H9 (cell line): Measurements from ENCODE around the gene SELENOF. TPM values are rescaled to one million over a fixed set of nuclear protein-coding genes. Genes with fewer than 3 reads are reported as not detected.
"Not testable (repeated sequence)": the region's sequence is repeated elsewhere in the genome, so short reads cannot be mapped to it uniquely, and the experiment has no call there.

Source experiments
- DNase-seq: peaks from one replicate; pipeline ENCODE4 v3.0.0-alpha.2; 2017
- H2AFZ ChIP-seq: one replicate; pipeline ENCODE4 v1.6.1; 2013; ENCODE audit warnings: mild to moderate bottlenecking, low read length, control low read depth, moderate library complexity
- H2AK5ac ChIP-seq: 2 replicates; pipeline ENCODE4 v1.6.1; 2013; ENCODE audit warnings: low read length, control low read depth, mixed read lengths; ENCODE audit not compliant: insufficient read length
- H2BK120ac ChIP-seq: one replicate; pipeline ENCODE4 v1.6.1; 2013; ENCODE audit warnings: low read depth, mild to moderate bottlenecking, low read length, control low read depth, inconsistent platforms; ENCODE audit not compliant: poor library complexity, severe bottlenecking
- H2BK12ac ChIP-seq: 2 replicates; pipeline ENCODE4 v1.6.1; 2013; ENCODE audit warnings: low read length, control low read depth, mixed read lengths, low read depth; ENCODE audit not compliant: insufficient read length
- H2BK15ac ChIP-seq: 2 replicates; pipeline ENCODE4 v1.6.1; 2013; ENCODE audit warnings: low read depth, low read length, control low read depth
- H2BK20ac ChIP-seq: one replicate; pipeline ENCODE4 v1.6.1; 2013; ENCODE audit warnings: low read depth, mild to moderate bottlenecking, low read length, control low read depth, inconsistent platforms; ENCODE audit not compliant: poor library complexity, severe bottlenecking
- H2BK5ac ChIP-seq: 2 replicates; pipeline ENCODE4 v1.6.1; 2013; ENCODE audit warnings: low read length, control low read depth, mixed read lengths; ENCODE audit not compliant: insufficient read length
- H3K14ac ChIP-seq: 2 replicates; pipeline ENCODE4 v1.6.1; 2013; ENCODE audit warnings: low read length, control low read depth; ENCODE audit not compliant: insufficient read depth
- H3K18ac ChIP-seq: 2 replicates; pipeline ENCODE4 v1.6.1; 2013; ENCODE audit warnings: low read depth, mild to moderate bottlenecking, mixed read lengths, low read length, control low read depth; ENCODE audit not compliant: insufficient read length
- H3K23ac ChIP-seq: 2 replicates; pipeline ENCODE4 v1.6.1; 2013; ENCODE audit warnings: low read length, control low read depth, mixed read lengths, low read depth; ENCODE audit not compliant: insufficient read length
- H3K23me2 ChIP-seq: 2 replicates; pipeline ENCODE4 v1.6.1; 2013; ENCODE audit warnings: low read depth, mild to moderate bottlenecking, mixed read lengths, low read length, control low read depth; ENCODE audit not compliant: insufficient read length, poor library complexity, severe bottlenecking
- H3K27ac ChIP-seq: 2 replicates; pipeline ENCODE4 v1.5.1; 2013; ENCODE audit warnings: low read length, control low read depth, mixed read lengths, low read depth; ENCODE audit not compliant: insufficient read length
- H3K27me3 ChIP-seq: 2 replicates; pipeline ENCODE4 v1.6.1; 2013; ENCODE audit warnings: low read length, control low read depth, inconsistent platforms; ENCODE audit not compliant: insufficient read depth
- H3K4ac ChIP-seq: 2 replicates; pipeline ENCODE4 v1.6.1; 2013; ENCODE audit warnings: low read depth, mild to moderate bottlenecking, control low read depth, inconsistent platforms, low read length, moderate library complexity
- H3K4me1 ChIP-seq: 2 replicates; pipeline ENCODE4 v1.6.1; 2013; ENCODE audit warnings: low read length, control low read depth, inconsistent platforms; ENCODE audit not compliant: insufficient read depth
- H3K4me2 ChIP-seq: 2 replicates; pipeline ENCODE4 v1.6.1; 2013; ENCODE audit warnings: low read length, control low read depth, mixed read lengths; ENCODE audit not compliant: insufficient read length, insufficient read depth
- H3K56ac ChIP-seq: 2 replicates; pipeline ENCODE4 v1.6.1; 2013; ENCODE audit warnings: low read depth, mild to moderate bottlenecking, mixed read lengths, low read length, control low read depth; ENCODE audit not compliant: insufficient read length
- H3K79me1 ChIP-seq: 2 replicates; pipeline ENCODE4 v1.6.1; 2013; ENCODE audit warnings: low read depth, mild to moderate bottlenecking, moderate library complexity, low read length, control low read depth, inconsistent platforms; ENCODE audit not compliant: insufficient read depth, poor library complexity, severe bottlenecking
- H3K79me2 ChIP-seq: 2 replicates; pipeline ENCODE4 v1.6.1; 2013; ENCODE audit warnings: low read length, control low read depth, inconsistent platforms; ENCODE audit not compliant: insufficient read depth
- H3K9ac ChIP-seq: 2 replicates; pipeline ENCODE4 v1.6.1; 2013; ENCODE audit warnings: low read length, control low read depth, mixed read lengths; ENCODE audit not compliant: insufficient read length; ENCODE audit errors: extremely low read depth
- H3K9me3 ChIP-seq: one replicate; pipeline ENCODE4 v1.6.1; 2013; ENCODE audit warnings: low read depth, low read length, inconsistent platforms; ENCODE audit not compliant: control insufficient read depth
- H3T11ph ChIP-seq: one replicate; pipeline ENCODE4 v1.6.1; 2013; ENCODE audit warnings: mild to moderate bottlenecking, low read length, control low read depth, inconsistent platforms
- H4K20me1 ChIP-seq: one replicate; pipeline ENCODE4 v1.6.1; 2013; ENCODE audit not compliant: control insufficient read depth, insufficient read length, insufficient read depth
- H4K5ac ChIP-seq: 2 replicates; pipeline ENCODE4 v1.6.1; 2013; ENCODE audit warnings: low read depth, mild to moderate bottlenecking, mixed read lengths, low read length, control low read depth; ENCODE audit not compliant: insufficient read length
- H4K8ac ChIP-seq: replicated peaks from 2 replicates; pipeline ENCODE4 v1.6.1; 2013; ENCODE audit warnings: low read length, control low read depth, mixed read lengths, low read depth; ENCODE audit not compliant: insufficient read length
- H4K91ac ChIP-seq: 2 replicates; pipeline ENCODE4 v1.6.1; 2013; ENCODE audit warnings: low read depth, mild to moderate bottlenecking, moderate library complexity, mixed read lengths, low read length, control low read depth; ENCODE audit not compliant: insufficient read length
- H3K27ac Mint-ChIP-seq, 3 experiments: 2 replicates in 2 of 3; 3 replicates in 1 of 3; pipeline ENCODE4 v1.8.0; 2020 to 2021; ENCODE audit warnings: mixed read lengths in 3 of 3, mild to moderate bottlenecking in 1 of 3, moderate library complexity in 1 of 3
- H3K27me3 Mint-ChIP-seq: 2 replicates; pipeline ENCODE4 v1.8.0; 2021; ENCODE audit warnings: low read depth, mild to moderate bottlenecking, moderate library complexity, mixed read lengths
- H3K36me3 Mint-ChIP-seq, 3 experiments: 2 replicates in 2 of 3; 3 replicates in 1 of 3; pipeline ENCODE4 v1.8.0; 2020 to 2021; ENCODE audit warnings: low read depth in 3 of 3, mixed read lengths in 3 of 3; ENCODE audit not compliant: insufficient read depth in 1 of 3
- H3K4me1 Mint-ChIP-seq, 2 experiments: 2 replicates each; pipeline ENCODE4 v1.8.0; 2020; ENCODE audit warnings: mixed read lengths in 2 of 2
- H3K4me3 Mint-ChIP-seq, 2 experiments: 2 replicates in 1 of 2; 3 replicates in 1 of 2; pipeline ENCODE4 v1.8.0; 2020 to 2021; ENCODE audit warnings: mild to moderate bottlenecking in 2 of 2, mixed read lengths in 2 of 2, moderate library complexity in 1 of 2
- H3K9me3 Mint-ChIP-seq, 2 experiments: 2 replicates in 1 of 2; 3 replicates in 1 of 2; pipeline ENCODE4 v1.8.0; 2020; ENCODE audit warnings: mild to moderate bottlenecking in 2 of 2, mixed read lengths in 2 of 2, moderate library complexity in 1 of 2
- WGBS: extraction: QIAGEN DNeasy Blood & Tissue Kit; methylation state at CpG from one replicate; pipeline ENCODE4 v1.1.7; 2013; ENCODE audit warnings: missing lambda C conversion rate, low lambda C conversion rate, mixed read lengths; ENCODE audit not compliant: insufficient read length; ENCODE audit errors: extremely low coverage; 5-methylcytosine and 5-hydroxymethylcytosine counted together
- total RNA-seq: library from RNA; stranded (reverse); gene quantifications from 2 replicates; pipeline ENCODE4 v1.2.1, GENCODE V29; 2021
- TF ChIP-seq, protein P1 (sequence below): fragments of 200-600 bp; sonication (generic); conservative IDR thresholded peaks from 3 replicates; pipeline ENCODE4 v1.8.0; 2021; ENCODE audit warnings: antibody characterized with exemption, mild to moderate bottlenecking

Gene SELENOF
- total RNA-seq, 1 experiment from 2014 or later, result 143 TPM

DNA sequence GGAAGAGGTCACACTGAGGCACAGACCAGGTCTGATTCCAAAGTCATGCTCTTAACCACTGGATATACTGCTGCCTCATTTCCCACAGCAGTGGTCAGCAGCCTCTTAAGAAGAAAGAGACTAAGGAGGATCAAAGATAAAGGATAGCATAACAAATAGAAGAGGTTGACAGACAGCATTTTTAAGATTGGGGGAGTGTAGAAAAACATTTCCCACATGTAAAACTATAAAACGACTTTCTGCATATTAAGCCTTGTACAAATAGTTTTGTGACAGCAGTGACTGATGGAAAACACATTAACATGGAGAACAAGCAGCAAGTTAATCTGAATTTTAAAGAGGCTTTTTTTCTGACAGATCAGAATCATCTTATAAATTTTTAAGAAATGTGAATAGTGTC lies 92.0 kb downstream of the SELENOF start:
- peaks cover 7 to 8% of the 10 kb centered on the region in 2 experiments; a peak in 4 of 5 replicates for H3K9me3 Mint-ChIP-seq
- no peak overlapping the region for H3T11ph ChIP-seq
- H4K91ac ChIP-seq, result no peak overlapping the region
- H3K4me2 ChIP-seq, result no peak overlapping the region
- H2AFZ ChIP-seq, result no peak overlapping the region
- no peak overlapping the region for H3K23ac ChIP-seq
- H3K56ac ChIP-seq, result no peak overlapping the region
- H2BK15ac ChIP-seq, result no peak overlapping the region
- H3K14ac ChIP-seq, result no peak overlapping the region
- H3K79me1 ChIP-seq, result no peaks in the 10 kb centered on the region
- no peak overlapping the region for H2BK5ac ChIP-seq
- H4K5ac ChIP-seq, result no peak overlapping the region
- no peak for DNase-seq
- no peaks in the 10 kb centered on the region for H3K79me2 ChIP-seq
- H3K23me2 ChIP-seq, result no peaks in the 10 kb centered on the region
- no peak overlapping the region for H4K8ac ChIP-seq
- no CpG with 5 or more reads among the region's 1 CpG for WGBS
- peaks cover 22 to 35% of the 10 kb centered on the region in 2 experiments for H3K4me1 Mint-ChIP-seq
- H3K36me3 Mint-ChIP-seq, result peaks cover 0 to 4% (median 0%) of the 10 kb centered on the region in 3 experiments; a peak in 2 of 7 replicates
- 0 out of 2 replicates have a peak, but pooled peaks cover 2% of the 10 kb centered on the region for H3K27me3 ChIP-seq
- H3K27ac ChIP-seq, result no peak overlapping the region
- H3K4me1 ChIP-seq, result no peaks in the 10 kb centered on the region; the same call in 1 of the 2 replicates
- H2BK12ac ChIP-seq, result no peak overlapping the region
- no peak overlapping the region for H3K18ac ChIP-seq
- H3K27me3 Mint-ChIP-seq, result no peaks in the 10 kb centered on the region; the same call in 1 of the 2 replicates
- H3K9ac ChIP-seq, result no peak overlapping the region
- H3K4me3 Mint-ChIP-seq, result no peak overlapping the region
- no peak overlapping the region for H3K4ac ChIP-seq
- TF ChIP-seq, protein P1, sequence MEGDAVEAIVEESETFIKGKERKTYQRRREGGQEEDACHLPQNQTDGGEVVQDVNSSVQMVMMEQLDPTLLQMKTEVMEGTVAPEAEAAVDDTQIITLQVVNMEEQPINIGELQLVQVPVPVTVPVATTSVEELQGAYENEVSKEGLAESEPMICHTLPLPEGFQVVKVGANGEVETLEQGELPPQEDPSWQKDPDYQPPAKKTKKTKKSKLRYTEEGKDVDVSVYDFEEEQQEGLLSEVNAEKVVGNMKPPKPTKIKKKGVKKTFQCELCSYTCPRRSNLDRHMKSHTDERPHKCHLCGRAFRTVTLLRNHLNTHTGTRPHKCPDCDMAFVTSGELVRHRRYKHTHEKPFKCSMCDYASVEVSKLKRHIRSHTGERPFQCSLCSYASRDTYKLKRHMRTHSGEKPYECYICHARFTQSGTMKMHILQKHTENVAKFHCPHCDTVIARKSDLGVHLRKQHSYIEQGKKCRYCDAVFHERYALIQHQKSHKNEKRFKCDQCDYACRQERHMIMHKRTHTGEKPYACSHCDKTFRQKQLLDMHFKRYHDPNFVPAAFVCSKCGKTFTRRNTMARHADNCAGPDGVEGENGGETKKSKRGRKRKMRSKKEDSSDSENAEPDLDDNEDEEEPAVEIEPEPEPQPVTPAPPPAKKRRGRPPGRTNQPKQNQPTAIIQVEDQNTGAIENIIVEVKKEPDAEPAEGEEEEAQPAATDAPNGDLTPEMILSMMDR, result no peak
- H4K20me1 ChIP-seq, result no peaks in the 10 kb centered on the region
- H2BK120ac ChIP-seq, result no peak overlapping the region
- H2AK5ac ChIP-seq, result no peak overlapping the region
- H3K27ac Mint-ChIP-seq, result no peak overlapping the region
- H3K9me3 ChIP-seq, result no peaks in the 10 kb centered on the region
- no peak overlapping the region for H2BK20ac ChIP-seq

- H3K4me2 ChIP-seq, H3K9me3 ChIP-seq, H3K4me1 ChIP-seq, H2BK120ac ChIP-seq, H3K14ac ChIP-seq, H4K5ac ChIP-seq, H3K9me3 Mint-ChIP-seq, H3K27me3 ChIP-seq, H3K9ac ChIP-seq, H2AFZ ChIP-seq, H3K27me3 Mint-ChIP-seq, H2BK5ac ChIP-seq, H3K56ac ChIP-seq, H3K79me1 ChIP-seq, H3K23me2 ChIP-seq, H3T11ph ChIP-seq, H3K27ac Mint-ChIP-seq, H4K91ac ChIP-seq, H3K23ac ChIP-seq, H3K79me2 ChIP-seq, DNase-seq, H2AK5ac ChIP-seq, H3K27ac ChIP-seq, H3K18ac ChIP-seq, H3K36me3 Mint-ChIP-seq, H2BK12ac ChIP-seq, H4K20me1 ChIP-seq, H2BK15ac ChIP-seq, H3K4ac ChIP-seq, H3K4me3 Mint-ChIP-seq, H4K8ac ChIP-seq, H2BK20ac ChIP-seq: not testable (repeated sequence)
- H3K4me1 Mint-ChIP-seq, result peaks cover 23 to 43% of the 10 kb centered on the region in 2 experiments
- WGBS, result no CpG with 5 or more reads among the region's 5 CpGs
Measured at GRCh38 chr1:86819970-86820369, 94.0 kb downstream of the SELENOF start.
